Lower leg skin (tissue), 3 donors: Measurements from ENCODE around the gene EIF2D.

ENCODE experiments used
- POLR2A ChIP-seq, 2 donors: fragments of 450-650 bp; IDR thresholded peaks; one replicate each; pipeline ENCODE4 v1.6.1; 2016 to 2017; ENCODE audit warnings: antibody characterized with exemption in 2 of 2, mild to moderate bottlenecking in 1 of 2, moderate library complexity in 1 of 2
- TF ChIP-seq, protein P1 (sequence below), 3 donors: fragments of 450-650 bp; IDR thresholded peaks; one replicate each; pipeline ENCODE4 v1.5.1; 2016; ENCODE audit warnings: antibody characterized with exemption in 3 of 3, mild to moderate bottlenecking in 3 of 3, moderate library complexity in 2 of 3

- TF ChIP-seq, protein P1, sequence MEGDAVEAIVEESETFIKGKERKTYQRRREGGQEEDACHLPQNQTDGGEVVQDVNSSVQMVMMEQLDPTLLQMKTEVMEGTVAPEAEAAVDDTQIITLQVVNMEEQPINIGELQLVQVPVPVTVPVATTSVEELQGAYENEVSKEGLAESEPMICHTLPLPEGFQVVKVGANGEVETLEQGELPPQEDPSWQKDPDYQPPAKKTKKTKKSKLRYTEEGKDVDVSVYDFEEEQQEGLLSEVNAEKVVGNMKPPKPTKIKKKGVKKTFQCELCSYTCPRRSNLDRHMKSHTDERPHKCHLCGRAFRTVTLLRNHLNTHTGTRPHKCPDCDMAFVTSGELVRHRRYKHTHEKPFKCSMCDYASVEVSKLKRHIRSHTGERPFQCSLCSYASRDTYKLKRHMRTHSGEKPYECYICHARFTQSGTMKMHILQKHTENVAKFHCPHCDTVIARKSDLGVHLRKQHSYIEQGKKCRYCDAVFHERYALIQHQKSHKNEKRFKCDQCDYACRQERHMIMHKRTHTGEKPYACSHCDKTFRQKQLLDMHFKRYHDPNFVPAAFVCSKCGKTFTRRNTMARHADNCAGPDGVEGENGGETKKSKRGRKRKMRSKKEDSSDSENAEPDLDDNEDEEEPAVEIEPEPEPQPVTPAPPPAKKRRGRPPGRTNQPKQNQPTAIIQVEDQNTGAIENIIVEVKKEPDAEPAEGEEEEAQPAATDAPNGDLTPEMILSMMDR (IDR thresholded peaks at IDR 0.05) = no peak
- no peak for TF ChIP-seq POLR2A (IDR thresholded peaks at IDR 0.05)
These were observed 43.4 kb downstream of the EIF2D start for GRCh38 chr1:206568779-206569352.
